ENCODE measurements around the gene UBXN2A.

DNA sequence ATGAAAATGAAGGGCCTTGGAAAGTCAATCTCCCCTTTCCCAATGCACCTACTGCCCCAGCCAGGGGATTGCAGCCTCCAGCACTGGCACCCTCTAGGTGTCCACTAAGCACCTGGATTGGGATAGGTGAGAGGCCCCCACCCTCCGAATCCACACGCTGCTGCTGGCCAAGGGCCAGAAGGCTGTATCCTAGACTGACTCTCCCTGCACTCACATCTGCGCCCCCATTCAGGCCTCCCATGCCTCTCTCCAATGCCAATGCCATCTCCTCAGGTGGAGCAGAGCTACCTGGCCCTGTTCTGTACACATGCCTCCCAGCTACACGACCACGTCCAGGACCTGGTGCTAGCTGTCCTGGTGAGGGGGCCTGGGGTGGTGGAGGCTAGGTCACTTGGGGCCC is 79.5 kb downstream of the UBXN2A start:
- TF ChIP-seq EZH2 (IDR thresholded peaks at IDR 0.05; ENCODE audit: insufficient read depth, poor library complexity, severe bottlenecking), result no peak
- TF ChIP-seq EZH2phosphoT487 (IDR thresholded peaks at IDR 0.05; ENCODE audit: insufficient read depth, low read depth), result no peak

Measured in GM23248 (cell line).